HT1080 (cell line): ENCODE results near the gene KIAA0232. TPM values are rescaled to one million over a fixed set of nuclear protein-coding genes. Genes with fewer than 3 reads are reported as not detected.
"Not testable (repeated sequence)": the region's sequence is repeated elsewhere in the genome, so short reads cannot be mapped to it uniquely, and the experiment has no call there.

Experiments
- DNase-seq: peaks from one replicate; pipeline ENCODE4 v3.0.0-alpha.2; 2015; ENCODE audit warnings: low read depth
- total RNA-seq: library from RNA; depleted of rRNA; stranded (reverse); fragments of >200 nt; shearing (Covaris generic); gene quantifications from 2 replicates; pipeline ENCODE4 v1.2.3, GENCODE V29; 2014

Gene KIAA0232
- total RNA-seq, 1 experiment from 2014 or later = 4.7 TPM

DNA sequence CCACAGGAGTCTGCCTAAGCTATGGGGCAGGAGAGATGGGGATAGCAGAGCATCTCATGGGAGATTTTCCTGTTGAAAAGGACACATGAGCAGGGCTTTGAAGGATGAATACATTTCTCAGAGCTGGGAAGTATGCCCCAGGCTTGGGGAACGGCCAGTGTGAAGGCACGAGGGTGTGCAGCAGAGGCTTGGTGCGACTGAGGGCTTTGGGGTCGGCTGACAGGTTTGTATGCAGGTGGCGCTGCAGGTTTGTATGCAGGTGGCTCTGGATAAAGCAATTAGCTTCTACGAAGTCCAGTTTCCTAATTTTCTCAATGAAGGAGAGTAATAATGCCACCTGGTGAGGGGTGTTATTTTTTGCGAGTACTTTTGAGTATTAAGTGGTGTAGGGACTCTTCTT lies 6.8 kb upstream of the KIAA0232 start:
- DNase-seq = no peak

DNA sequence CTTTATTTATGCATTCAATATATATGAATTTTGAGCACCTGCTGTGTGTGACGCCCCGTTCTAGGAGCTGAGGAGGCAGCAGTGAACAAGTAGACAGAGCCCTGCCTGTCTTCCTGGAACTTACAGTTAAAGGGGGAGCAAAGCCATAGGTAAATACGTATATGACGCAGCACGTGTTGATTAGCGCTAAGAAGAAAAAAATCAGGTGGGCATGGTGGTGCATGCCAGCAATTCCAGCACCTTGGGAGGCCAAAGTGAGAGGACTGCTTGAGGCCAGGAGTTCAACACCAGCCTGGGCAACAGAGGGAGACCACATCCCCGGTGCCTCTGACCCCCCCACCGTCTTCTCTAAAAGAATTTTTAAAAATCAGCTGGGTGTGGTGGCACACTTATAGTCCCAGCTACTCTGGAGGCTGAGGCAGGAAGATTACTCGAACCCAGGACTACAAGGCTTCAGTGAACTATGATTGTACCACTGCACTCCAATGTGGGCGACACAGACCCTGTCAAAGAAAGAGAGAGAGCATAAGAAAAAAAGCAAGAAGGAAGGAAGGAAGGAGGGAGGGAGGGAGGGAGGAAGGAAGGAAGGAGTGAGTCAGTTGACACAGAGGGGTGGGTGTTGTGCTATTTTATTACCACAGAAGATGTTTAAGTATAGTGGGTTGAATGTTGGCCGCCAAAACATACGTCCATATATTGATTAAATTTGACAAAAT lies 5.4 kb upstream of the KIAA0232 start:
- no peak for DNase-seq

DNA sequence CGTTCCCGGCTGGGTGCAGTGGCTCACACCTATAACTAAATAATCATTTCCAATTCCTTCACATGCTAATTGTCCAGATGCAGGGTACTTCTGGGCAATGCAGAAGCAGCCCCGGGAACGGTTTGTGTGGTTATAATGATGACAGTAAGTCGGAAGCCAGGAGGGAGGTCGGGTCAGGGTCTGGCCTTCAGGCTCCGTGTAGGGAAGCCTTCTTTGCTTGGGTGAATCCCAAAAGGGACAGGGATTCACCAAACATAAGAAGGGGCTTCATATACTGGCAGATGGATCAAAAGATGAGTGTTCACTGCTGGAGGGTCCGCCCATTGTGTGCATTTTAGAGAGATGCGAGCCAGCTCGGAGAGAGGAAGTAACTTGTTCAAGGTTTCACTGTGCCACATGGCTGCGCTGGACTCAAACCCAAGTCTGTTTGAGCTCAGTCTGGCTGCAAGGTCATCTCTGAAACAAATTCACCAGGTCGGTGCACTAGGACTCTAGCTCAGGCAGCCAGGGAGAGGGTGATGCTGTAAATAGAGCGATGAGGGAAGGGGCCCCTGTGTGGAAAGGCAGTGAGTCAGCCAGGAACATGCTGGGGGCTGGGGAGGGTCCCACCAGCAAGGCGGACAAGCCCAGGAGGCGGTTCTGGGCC lies 4.8 kb upstream of the KIAA0232 start:
- DNase-seq = no peak

DNA sequence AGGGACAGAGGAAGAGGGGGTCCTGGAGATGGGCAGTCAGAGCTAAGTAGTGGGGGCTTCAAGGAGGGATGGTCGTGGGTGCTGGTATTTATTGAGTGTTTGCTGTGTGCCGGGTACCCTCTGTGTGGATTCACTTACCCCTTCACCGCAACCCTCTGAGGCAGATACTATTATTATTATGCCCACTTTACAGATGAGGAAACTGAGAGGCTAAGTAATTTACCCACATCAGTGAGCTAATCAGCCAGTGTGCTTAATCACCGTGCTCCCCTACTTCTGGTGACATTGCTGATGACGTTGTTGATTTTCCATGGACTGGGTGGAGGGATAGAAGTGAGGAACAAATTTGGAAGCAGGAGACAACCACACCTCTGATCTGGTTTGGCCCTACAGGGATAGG lies 4.1 kb upstream of the KIAA0232 start:
- DNase-seq = no peak

DNA sequence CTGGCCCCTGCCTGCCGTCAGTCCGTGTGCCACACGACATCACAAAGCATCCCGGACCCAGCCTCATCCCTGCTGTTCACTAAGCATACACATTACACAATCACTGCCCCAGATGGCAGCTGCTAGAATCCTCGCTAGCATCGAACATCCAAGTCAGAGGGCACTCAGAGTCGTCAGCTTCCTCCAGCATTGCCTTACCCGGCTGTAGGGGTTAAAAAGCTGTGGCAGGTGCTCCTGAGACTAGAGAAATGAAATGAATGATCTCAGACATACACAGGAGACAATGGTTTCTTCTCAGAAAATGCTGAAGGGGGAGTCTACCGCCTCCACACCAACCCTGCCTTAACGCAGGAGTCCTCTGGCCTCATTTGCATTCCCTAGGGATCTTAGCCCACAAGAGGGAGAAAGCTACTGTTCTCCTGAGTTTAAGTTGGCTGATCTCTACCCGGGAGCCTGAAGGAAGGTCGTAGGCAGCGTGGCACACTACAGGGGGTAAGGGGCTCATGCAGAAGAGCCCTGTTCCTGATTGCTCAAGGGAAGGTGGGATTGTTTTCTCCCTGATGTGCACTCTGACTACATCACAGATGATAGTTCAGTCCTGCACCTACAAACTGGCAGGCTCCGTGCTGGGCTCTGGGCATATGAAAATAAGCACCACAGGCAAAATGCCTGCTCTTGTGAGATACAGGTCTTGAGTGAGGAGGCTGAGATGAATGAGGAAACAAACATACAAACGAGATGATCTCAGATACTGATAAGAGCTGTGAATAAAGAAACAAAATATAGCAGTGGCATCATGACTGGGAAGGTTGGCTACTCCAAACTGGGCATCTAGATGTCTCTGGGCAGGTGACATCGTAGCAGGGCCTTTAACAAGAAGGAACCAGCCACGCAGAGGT lies 2.6 kb upstream of the KIAA0232 start:
- DNase-seq = no peak

DNA sequence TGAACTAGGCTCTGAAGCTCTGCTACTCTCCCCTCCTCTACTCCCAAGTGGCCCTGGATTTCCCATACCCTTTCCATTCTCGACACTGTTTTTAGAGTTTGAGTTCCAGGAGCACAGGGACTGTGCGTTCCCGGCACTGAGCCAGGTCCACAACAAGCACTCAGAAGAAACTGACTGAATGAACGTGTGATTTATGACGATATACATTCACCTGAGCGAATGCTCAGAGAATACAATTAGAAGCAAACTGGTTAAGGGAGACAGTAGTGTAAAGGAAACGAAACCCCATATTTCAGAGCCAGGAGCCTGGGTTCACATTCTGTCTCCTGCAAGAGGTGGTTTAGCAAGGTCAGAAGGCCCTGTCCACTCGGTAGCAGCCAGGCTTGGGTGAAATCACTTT lies 1.4 kb upstream of the KIAA0232 start:
- no peak for DNase-seq

DNA sequence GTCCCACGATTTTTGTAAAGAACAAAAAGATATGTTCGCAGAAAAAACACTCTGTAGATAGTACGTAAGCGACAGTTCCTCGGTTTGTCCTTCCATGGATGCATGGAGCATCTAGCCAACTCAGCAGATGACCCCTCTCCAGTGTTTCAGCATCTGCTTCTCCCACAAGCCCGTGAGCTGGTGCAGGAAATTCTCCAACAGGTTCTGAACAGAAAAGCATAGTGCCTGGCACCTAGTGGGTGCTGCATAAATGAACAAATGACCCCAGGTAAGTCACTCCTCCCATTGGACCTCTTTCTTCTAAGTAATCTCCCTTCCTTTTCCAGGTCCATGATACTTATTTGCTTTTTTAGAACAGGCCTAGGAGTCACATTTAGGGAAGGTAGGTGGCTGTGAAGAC lies 966 bp upstream of the KIAA0232 start:
- no peak for DNase-seq

DNA sequence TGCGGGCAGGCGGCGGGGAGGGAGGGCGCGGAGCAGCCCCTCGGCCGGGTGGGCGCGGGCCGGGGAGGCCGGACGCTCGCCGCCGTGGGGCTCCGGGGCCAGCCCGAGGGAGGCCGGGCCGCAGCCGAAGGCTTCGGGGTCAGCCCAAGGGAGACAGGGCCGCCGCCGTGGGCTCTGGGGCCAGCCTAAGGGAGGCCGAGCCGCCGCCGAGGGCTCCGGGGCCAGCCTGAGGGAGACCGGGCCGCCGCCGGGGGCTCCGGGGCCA lies 251 bp downstream of the KIAA0232 start:
- DNase-seq = no peak

DNA sequence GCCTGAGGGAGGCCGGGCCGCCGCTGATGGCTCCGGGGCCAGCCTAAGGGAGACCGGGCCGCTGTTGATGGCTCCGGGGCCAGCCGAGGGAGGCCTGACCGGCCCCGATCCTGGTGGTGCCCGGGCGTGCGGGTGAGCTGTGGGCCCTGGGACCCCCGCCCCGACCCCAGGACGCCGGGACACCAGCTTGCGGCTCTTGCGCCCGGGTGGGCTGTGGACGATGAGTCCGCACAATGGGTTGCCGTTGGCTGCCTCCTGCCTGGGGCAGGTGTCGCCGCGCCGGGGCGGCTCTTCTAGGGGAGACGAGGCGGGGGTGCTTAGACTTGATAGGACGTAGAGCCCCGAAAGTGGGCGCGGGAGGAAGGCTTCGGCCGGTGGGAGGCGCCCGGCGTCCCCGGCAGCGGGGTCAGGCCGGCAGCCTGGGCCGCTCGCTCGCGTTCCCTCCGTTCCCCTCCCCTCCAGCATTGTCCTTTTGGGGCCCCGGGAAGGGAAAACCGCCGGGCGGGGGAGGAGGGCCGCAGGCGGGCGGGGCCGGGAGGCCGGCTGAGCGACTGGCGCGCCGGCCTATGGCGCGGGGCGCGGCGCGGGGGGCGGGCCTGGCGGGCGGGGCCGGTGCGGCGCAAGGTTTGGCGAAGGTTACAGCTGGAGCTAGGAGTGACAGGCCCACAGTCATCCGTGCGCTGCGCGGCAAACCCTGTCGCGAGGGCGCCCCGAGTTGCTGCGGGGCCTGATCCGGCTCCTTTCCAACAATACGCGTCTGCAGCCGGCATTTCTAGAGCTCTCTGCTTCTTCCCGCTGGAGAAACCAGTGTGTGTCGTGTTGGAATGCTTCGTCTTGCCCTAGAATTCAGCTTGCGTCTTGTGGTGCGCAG lies 819 bp downstream of the KIAA0232 start:
- peak; percentile 51 for DNase-seq

DNA sequence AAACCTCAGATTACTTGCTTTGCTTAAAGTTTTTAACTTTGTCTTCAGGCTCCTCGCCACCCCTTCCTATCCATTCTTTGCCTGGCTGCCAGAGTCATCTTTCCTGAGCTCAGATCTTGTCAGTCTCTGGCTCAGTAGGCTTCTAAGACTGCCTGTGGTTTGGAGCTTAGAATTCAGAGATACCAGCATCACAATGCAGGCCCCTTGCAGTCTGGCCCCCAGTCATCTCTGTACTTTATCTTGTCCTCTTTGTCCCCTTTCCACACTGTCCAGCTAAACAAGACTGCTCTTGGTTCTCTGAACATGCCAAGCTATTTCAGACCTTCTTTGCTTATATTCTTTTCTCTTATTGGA lies 3.0 kb downstream of the KIAA0232 start:
- no peak for DNase-seq

DNA sequence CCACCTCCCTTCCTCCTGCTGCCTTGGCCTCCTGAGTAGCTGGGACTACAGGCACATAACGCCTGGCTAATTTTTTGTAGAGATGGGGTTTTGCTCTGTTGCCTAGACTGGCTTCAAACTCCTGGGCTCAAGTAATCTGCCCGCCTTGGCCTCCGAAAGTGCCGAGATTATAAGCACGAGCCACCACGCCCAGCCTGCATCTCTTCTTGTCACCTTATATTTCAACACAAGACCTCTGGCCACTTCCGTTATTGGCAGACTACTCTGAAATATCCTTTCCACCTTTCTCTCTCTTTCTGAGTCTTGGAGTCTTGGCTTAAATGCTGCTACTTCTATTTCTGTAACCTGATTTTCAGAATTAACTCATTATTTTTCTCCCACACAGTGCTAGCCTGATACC lies 5.6 kb downstream of the KIAA0232 start:
- no peak for DNase-seq

DNA sequence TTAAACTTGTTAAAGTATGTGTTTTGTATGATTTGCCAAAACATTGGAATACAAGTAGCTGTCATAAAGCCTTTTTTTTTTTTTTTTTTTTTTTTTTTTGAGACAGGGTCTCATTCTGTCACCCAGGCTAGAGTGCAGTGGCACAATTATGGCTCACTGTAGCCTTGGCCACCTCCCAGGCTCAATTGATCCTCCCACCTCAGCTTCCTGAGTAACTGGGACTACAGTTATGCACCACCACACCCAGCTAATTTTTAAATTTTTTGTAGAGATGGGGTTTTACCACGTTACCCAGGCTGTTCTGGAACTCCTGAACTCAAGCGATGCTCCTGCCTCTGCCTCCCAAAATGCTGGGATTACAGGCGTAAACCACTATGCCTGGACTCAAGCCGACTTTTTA lies 8.7 kb downstream of the KIAA0232 start:
- DNase-seq = not testable (repeated sequence)

DNA sequence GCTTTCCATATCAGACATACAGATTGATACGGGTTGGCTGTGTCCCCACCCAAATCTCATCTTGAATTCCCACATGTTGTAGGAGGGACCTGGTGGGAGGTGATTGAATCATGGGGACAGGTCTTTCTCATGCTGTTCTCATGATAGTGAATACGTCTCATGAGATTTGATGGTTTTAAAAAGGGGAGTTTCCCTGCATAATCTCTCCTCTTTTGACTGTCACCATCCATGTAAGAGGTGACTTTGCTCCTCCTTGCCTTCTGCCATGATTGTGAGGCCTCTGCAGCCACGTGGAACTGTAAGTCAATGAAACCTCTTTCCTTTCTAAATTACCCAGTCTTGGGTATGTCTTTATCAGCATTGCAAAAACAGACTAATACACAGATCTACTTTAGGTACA lies 9.3 kb downstream of the KIAA0232 start:
- not testable (repeated sequence) for DNase-seq

DNA sequence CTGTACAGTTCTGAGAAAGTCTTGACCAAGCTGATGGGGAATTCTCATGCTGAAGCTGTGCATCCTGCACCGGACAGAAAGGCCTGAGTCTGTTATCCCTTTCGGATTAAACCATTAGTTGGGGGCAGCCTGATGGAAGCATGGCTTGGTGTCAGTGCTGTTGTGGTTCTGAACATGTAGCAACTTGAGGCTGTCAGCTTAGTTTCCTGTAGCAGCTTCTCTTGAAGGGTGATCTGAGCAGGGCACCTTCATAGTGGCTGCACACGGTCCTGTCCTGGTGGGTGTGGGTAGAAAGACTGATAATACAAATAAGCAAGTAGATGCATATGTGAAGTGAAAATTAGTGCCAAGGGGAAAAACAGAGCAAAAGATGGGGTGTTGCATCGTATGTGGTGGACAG lies 11.7 kb downstream of the KIAA0232 start:
- no peak for DNase-seq

DNA sequence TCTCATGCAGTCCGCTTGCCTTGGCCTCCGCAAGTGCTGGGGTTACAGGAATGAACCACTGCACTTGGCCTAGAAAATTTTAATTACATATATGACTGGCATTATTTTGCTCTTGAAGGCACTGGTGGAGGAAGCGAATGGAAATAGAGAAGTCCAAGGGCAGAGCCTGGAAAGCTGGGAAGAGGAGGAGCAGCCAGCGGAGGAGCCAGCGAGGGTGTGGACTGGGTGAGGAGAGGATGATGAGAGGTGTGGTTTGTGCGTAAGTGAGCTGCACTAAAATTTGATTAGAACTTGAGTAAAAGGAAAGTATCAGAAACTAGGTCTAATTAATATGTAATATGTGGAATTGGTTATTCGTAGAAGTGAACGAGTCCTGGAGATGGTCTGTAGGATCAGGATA lies 13.3 kb downstream of the KIAA0232 start:
- DNase-seq = no peak

DNA sequence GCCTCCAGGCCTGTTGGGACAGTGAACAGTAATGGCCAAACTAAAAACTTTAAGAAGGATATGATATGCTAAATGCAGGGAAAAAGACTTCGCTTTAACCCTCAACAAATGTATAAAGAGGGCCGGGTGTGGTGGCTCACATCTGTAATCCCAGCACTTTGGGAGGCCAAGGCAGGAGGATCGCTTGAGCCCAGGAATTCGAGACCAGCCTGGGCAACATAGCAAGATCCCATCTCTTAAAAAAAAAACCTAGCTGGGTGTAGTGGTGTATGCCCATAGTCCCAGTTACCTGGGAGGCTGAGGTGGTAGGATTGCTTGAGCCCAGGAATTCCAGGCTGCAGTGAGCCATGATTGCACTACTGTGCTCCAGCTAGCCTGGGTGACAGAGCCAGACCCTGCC lies 14.8 kb downstream of the KIAA0232 start:
- DNase-seq = not testable (repeated sequence)

DNA sequence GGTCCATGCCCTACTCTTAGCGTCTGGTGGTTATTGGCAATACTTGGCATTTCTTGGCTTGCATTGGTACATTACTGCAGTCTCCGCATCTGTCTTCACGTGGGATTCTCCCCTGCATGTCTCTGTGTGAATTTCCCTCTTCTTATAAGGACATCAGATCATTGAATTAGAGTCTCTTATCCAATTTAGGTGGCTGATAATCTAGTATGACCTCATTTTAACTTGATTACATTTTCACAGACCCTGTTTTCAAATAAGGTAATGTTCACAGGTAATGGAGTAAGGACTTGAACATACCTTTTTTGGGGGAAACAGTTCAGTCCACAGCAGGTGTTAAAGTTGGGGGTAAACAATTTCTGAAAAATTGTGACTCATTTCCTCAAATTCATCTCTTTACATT lies 16.6 kb downstream of the KIAA0232 start:
- no peak for DNase-seq

DNA sequence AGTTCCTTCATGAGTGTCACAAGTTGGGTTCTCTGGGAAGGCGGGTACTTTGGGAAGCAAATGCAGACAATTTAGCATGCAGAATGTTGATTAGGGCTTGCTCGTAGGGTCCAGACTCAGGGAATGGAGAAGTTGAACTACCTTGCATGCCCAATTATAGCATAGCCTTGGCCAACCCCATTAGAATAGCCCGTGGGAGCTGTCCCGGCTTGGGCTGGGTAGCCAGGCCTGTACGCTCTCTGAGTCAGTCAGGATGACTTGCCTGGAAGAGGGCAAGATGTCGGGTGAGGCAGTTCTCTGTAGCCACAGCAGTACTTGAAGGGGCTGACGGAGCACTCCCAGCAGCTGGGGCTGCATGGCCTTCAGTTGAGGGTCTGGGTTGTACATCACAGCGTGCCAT lies 19.5 kb downstream of the KIAA0232 start:
- no peak for DNase-seq

DNA sequence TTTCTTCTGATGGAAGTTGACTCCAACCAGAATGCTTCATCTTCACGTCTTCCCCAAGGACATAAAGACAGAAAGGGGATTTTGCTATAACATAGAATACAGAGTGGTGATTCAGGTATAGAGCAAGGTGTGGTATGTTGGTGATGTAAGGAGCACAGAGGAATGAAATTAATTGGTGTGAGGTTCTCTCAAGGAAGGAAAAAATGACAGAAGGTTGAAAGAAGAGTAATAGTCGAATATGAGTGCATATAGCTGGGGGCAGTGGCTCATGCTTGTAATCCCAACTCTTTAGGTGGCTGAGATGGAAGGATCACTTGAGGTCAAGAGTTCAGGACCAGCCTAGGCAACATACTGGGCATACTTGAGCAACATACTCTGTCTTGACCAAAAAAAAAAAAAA lies 20.1 kb downstream of the KIAA0232 start:
- no peak for DNase-seq

DNA sequence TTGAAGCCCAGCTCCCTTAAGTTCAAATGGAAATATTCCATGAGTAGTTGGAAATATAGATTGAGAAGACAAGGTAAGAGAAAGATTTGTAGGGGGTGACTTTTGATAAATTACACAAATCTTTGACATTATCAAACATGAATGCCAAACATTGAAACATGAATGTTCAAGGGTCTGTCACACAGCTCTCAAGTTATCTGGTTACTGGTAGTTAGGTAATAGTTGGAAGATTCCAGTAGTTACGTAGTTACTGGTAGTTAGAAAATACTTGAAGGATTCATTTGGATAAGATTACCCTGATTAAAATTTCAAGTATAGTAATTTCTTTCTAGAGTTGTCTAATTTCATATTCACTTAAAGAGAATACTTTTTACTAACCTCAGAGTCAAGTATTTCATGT lies 20.7 kb downstream of the KIAA0232 start:
- DNase-seq = no peak

DNA sequence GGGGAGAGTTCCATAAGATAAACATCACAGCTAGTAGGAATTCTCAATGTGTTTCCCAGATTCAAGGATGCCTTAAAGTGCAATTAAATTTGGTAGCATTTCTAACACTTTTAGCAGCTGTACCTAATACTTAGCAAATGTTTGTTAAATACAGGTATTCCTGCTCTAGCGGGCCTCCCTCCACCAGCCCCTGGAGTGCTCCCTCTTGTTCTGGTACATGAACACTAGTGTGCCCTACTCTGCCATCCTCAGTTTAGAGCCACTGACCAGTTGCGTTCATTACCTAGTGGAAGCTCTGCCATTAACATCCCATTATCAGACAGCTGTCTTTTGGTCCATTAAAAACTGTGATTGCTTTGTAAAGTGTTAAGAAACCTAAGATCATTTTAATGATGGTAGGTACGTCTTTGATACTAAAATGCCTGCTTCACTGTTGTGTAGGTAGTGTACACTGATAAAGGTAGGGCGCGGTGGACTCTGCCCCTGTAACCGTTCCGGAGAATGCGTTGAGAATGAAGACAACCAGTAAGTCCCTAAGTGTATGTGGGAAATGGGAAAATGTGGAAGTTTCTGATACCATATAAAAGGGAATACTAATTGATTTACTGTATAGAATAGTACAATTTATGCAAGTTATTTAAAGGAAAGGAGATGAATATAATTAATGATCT lies 21.7 kb downstream of the KIAA0232 start:
- no peak for DNase-seq
